Measurements from ENCODE around the gene TENM4.

DNA sequence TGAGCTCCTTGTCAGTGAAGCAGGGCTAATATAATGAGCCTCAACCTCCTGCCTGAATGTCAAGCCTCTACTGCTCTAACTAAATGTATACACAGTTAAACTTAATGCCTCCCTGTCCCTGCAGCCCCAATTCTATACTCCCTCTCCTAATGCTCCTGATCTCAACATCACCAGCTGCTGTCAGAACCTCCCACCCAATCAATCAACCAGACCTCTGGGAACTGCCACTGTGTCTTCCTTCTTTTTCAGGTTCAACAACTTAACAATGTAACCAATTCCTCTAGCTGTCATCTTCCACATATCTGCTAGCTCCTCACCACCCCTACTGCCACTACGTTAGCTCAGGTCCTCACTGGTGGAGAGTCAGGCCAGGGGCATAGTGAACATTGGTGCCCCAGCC lies 526.3 kb downstream of the TENM4 start:
- TF ChIP-seq, protein P1, sequence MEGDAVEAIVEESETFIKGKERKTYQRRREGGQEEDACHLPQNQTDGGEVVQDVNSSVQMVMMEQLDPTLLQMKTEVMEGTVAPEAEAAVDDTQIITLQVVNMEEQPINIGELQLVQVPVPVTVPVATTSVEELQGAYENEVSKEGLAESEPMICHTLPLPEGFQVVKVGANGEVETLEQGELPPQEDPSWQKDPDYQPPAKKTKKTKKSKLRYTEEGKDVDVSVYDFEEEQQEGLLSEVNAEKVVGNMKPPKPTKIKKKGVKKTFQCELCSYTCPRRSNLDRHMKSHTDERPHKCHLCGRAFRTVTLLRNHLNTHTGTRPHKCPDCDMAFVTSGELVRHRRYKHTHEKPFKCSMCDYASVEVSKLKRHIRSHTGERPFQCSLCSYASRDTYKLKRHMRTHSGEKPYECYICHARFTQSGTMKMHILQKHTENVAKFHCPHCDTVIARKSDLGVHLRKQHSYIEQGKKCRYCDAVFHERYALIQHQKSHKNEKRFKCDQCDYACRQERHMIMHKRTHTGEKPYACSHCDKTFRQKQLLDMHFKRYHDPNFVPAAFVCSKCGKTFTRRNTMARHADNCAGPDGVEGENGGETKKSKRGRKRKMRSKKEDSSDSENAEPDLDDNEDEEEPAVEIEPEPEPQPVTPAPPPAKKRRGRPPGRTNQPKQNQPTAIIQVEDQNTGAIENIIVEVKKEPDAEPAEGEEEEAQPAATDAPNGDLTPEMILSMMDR (IDR thresholded peaks at IDR 0.05) = no peak
- TF ChIP-seq POLR2A (IDR thresholded peaks at IDR 0.05; ENCODE audit: low read length) = no peak
- no peak for TF ChIP-seq CBX2 (IDR thresholded peaks at IDR 0.05; ENCODE audit: borderline replicate concordance, low read depth)
- no peak for TF ChIP-seq RCOR1 (IDR thresholded peaks at IDR 0.05; ENCODE audit: low read depth, low read length)
